K562 (cell line): ENCODE measurements around the gene WDPCP. TPM values are rescaled to one million over a fixed set of nuclear protein-coding genes. Genes with fewer than 3 reads are reported as not detected.

Experiments used
- ARID3A ChIP-seq: IDR thresholded peaks from 2 replicates; pipeline ENCODE4 v1.6.1; 2012; ENCODE audit warnings: low read depth, low read length, improper control_type of control experiment, borderline replicate concordance
- BHLHE40 ChIP-seq: IDR thresholded peaks from 2 replicates; pipeline ENCODE4 v1.6.1; 2011; ENCODE audit warnings: low read length, improper control_type of control experiment
- FOS ChIP-seq: IDR thresholded peaks from 3 replicates; pipeline ENCODE4 v1.6.1; 2011; ENCODE audit not compliant: insufficient read length; ENCODE audit errors: extremely low read depth
- FOXA1 ChIP-seq: fragments of 450-650 bp; IDR thresholded peaks from 2 replicates; pipeline ENCODE4 v1.6.1; 2016; ENCODE audit warnings: mild to moderate bottlenecking, borderline replicate concordance
- FOXJ2 ChIP-seq: fragments of 200-800 bp; sonication (Bioruptor generic); IDR thresholded peaks from 2 replicates; pipeline ENCODE4 v1.6.1; 2016; ENCODE audit warnings: missing genetic modification characterization, missing compliant biosample characterization
- HDAC2 ChIP-seq: fragments of 450-650 bp; IDR thresholded peaks from 2 replicates; pipeline ENCODE4 v1.6.1; 2016; ENCODE audit warnings: mild to moderate bottlenecking
- HSF4 ChIP-seq: fragments of 250-450 bp; sonication (Bioruptor Pico); IDR thresholded peaks from 2 replicates; pipeline ENCODE4 v2.1.2; 2022; ENCODE audit warnings: mild to moderate bottlenecking, moderate library complexity, borderline replicate concordance
- KDM2B ChIP-seq: fragments of 250-450 bp; sonication (Bioruptor Pico); IDR thresholded peaks from 2 replicates; pipeline ENCODE4 v1.8.0; 2021; ENCODE audit warnings: mild to moderate bottlenecking, moderate library complexity
- KDM5B ChIP-seq: fragments of 200-600 bp; sonication (generic); IDR thresholded peaks from 2 replicates; pipeline ENCODE4 v1.6.1; 2012; ENCODE audit warnings: low read depth, mild to moderate bottlenecking, moderate library complexity, low read length, control low read depth, inconsistent platforms; ENCODE audit not compliant: insufficient replicate concordance
- KLF1 ChIP-seq: fragments of 450-650 bp; IDR thresholded peaks from 2 replicates; pipeline ENCODE4 v1.6.1; 2016; ENCODE audit warnings: missing genetic modification characterization, missing compliant biosample characterization
- MTF1 ChIP-seq: fragments of 250-450 bp; sonication (Bioruptor Pico); IDR thresholded peaks from 2 replicates; pipeline ENCODE4 v1.9.0; 2021; ENCODE audit warnings: moderate library complexity, mild to moderate bottlenecking, inconsistent platforms, borderline replicate concordance
- PHB ChIP-seq: fragments of 250-450 bp; sonication (Bioruptor Pico); IDR thresholded peaks from 2 replicates; pipeline ENCODE4 v1.5.0; 2021
- PKNOX1 ChIP-seq: fragments of 450-650 bp; IDR thresholded peaks from 2 replicates; pipeline ENCODE4 v1.6.1; 2016
- POLR2H ChIP-seq: IDR thresholded peaks from 2 replicates; pipeline ENCODE4 v1.6.1; 2016; ENCODE audit warnings: missing genetic modification characterization, low read depth, mild to moderate bottlenecking, control low read depth, missing compliant biosample characterization, moderate library complexity
- PTBP1 ChIP-seq: fragments of 200-400 bp; formaldehyde crosslinking; IDR thresholded peaks from 2 replicates; pipeline ENCODE4 v1.6.1; 2017; ENCODE audit warnings: low read depth, low read length
- PURB ChIP-seq: sonication (generic); formaldehyde crosslinking; IDR thresholded peaks from 2 replicates; pipeline ENCODE4 v1.9.0; 2021; ENCODE audit warnings: low read depth, mild to moderate bottlenecking, missing genetic modification reagents
- PYGO2 ChIP-seq: fragments of 450-650 bp; IDR thresholded peaks from 2 replicates; pipeline ENCODE4 v1.6.1; 2016; ENCODE audit warnings: mild to moderate bottlenecking, missing genetic modification characterization, moderate library complexity, missing compliant biosample characterization
- ZNF263 ChIP-seq: sonication (generic); formaldehyde crosslinking; IDR thresholded peaks from 2 replicates; pipeline ENCODE4 v1.8.0; 2022; ENCODE audit warnings: mild to moderate bottlenecking, missing genetic modification reagents, borderline replicate concordance
- ZNF57 ChIP-seq: fragments of 450-650 bp; formaldehyde crosslinking; IDR thresholded peaks from 2 replicates; pipeline ENCODE4 v1.4.0; 2020; ENCODE audit warnings: mild to moderate bottlenecking, moderate library complexity
- ZNF583 ChIP-seq: fragments of 250-450 bp; sonication (Bioruptor Pico); IDR thresholded peaks from 2 replicates; pipeline ENCODE4 v1.4.0; 2020
- ZNF785 ChIP-seq: fragments of 250-450 bp; sonication (Bioruptor Pico); IDR thresholded peaks from 2 replicates; pipeline ENCODE4 v1.4.0; 2020; ENCODE audit warnings: mild to moderate bottlenecking
- polyA plus RNA-seq, 8 experiments: library from polyadenylated mRNA; depleted of rRNA in 4 of 8; stranded (reverse) in 5 of 8; unstranded in 3 of 8; fragments of >200 nt; fragmentation: Nextera tagmentation in 2 of 8; fragmentation: Illumina TruSeq in 1 of 8; extraction: Ambion mirVana in 2 of 8; extraction: Trizol in 1 of 8; gene quantifications; 2 replicates each; pipeline versions ENCODE4 v1.2.1 to v1.2.3, GENCODE V29; 2011 to 2014; ENCODE audit warnings: inconsistent platforms in 1 of 8, missing spikeins in 1 of 8
- total RNA-seq, 7 experiments: library from RNA; depleted of rRNA in 6 of 7; stranded (reverse); fragments of >200 nt in 6 of 7; fragmentation: Illumina TruSeq in 2 of 7; extraction: Trizol in 2 of 7; gene quantifications; 2 replicates each; pipeline versions ENCODE4 v1.2.1 to v1.2.3, GENCODE V29; 2011 to 2021; ENCODE audit warnings: low replicate concordance in 1 of 7
- TF ChIP-seq, protein P1 (sequence below): fragments of 250-450 bp; sonication (Bioruptor Pico); IDR thresholded peaks from 2 replicates; pipeline ENCODE4 v1.8.0; 2022; ENCODE audit warnings: inconsistent platforms
- TF ChIP-seq, protein P2 (sequence below): sonication (generic); formaldehyde crosslinking; IDR thresholded peaks from 2 replicates; pipeline ENCODE4 v1.8.1; 2023; ENCODE audit warnings: mild to moderate bottlenecking, missing genetic modification reagents

Gene WDPCP
- total and polyA plus RNA-seq, 9 of the 15 experiments (the other 6 are each of a cell fraction or from before 2014, with no cell fraction given): 1.4 to 6.4 (median 5.5) TPM

DNA sequence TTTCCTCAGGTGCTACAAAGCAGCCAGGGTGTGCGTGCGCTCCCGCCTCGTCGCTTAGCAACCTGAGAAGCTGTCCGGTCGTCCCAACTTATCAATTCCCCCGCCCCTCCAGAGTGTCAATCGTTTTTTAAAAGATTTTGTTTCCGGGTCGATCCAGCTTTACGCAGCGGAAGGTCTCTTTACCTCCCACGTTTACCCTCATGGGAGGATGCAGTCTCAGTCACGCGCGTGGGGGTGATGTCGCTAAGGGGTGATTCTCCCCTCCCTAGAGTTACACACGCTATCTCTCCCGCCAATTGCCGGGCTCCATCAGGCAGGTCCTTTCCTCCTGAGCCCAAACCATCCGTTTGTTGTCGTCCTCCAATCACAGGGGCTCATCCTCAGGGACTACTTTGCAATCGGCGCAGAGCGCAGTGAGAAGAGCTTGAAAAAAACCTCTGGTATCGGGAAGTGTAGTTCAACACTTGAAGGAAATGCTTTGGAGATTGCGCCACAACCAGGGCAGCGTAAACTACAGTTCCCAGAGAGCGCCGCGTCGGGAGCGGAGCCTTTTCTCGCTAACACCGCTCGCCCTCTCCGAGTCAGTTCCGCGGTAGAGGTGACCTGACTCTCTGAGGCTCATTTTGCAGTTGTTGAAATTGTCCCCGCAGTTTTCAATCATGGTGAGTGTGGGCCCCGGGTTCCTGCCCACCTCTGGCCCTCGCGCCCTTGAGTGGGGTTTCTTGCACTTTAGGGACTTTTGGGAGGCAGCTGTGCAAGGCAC, at the start of gene WDPCP, which contains the start of gene MDH1 (continued):
- TF ChIP-seq POLR2H (peak; percentile 81), PKNOX1 (peak; percentile 90), ZNF583 (CRISPR knock-in tag) (peak; percentile 82; the same call in 1 of the 2 replicates), PYGO2 (peak; percentile 87), PHB (CRISPR knock-in tag) (no peak), KDM2B (CRISPR knock-in tag) (no peak), PTBP1 (no peak), ARID3A (0 out of 2 replicates have a peak, but pooled peaks have one; percentile 17), KDM5B (peak; percentile 71), PURB (CRISPR knock-in tag) (no peak), MTF1 (CRISPR knock-in tag) (no peak), ZNF57 (CRISPR knock-in tag) (no peak), FOS (peak; percentile 19), HDAC2 (peak; percentile 83), HSF4 (CRISPR knock-in tag) (no peak; the same call in 1 of the 2 replicates), FOXJ2 (tag) (no peak), KLF1 (tag) (0 out of 2 replicates have a peak, but pooled peaks have one; percentile 35), ZNF785 (CRISPR knock-in tag) (no peak), FOXA1 (no peak), ZNF263 (peak; percentile 63; the same call in 1 of the 2 replicates), BHLHE40 (peak; percentile 67)
- TF ChIP-seq, protein P1, sequence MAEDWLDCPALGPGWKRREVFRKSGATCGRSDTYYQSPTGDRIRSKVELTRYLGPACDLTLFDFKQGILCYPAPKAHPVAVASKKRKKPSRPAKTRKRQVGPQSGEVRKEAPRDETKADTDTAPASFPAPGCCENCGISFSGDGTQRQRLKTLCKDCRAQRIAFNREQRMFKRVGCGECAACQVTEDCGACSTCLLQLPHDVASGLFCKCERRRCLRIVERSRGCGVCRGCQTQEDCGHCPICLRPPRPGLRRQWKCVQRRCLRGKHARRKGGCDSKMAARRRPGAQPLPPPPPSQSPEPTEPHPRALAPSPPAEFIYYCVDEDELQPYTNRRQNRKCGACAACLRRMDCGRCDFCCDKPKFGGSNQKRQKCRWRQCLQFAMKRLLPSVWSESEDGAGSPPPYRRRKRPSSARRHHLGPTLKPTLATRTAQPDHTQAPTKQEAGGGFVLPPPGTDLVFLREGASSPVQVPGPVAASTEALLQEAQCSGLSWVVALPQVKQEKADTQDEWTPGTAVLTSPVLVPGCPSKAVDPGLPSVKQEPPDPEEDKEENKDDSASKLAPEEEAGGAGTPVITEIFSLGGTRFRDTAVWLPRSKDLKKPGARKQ: no peak
- TF ChIP-seq, protein P2, sequence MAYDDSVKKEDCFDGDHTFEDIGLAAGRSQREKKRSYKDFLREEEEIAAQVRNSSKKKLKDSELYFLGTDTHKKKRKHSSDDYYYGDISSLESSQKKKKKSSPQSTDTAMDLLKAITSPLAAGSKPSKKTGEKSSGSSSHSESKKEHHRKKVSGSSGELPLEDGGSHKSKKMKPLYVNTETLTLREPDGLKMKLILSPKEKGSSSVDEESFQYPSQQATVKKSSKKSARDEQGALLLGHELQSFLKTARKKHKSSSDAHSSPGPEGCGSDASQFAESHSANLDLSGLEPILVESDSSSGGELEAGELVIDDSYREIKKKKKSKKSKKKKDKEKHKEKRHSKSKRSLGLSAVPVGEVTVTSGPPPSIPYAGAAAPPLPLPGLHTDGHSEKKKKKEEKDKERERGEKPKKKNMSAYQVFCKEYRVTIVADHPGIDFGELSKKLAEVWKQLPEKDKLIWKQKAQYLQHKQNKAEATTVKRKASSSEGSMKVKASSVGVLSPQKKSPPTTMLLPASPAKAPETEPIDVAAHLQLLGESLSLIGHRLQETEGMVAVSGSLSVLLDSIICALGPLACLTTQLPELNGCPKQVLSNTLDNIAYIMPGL (CRISPR knock-in tag): peak; percentile 63; the same call in 1 of the 2 replicates
